CD4-positive, alpha-beta T cell treated with Interleukin-4 for 4 hours (primary cell): ENCODE results near the gene ST6GALNAC1.
"Not testable (repeated sequence)": the region's sequence is repeated elsewhere in the genome, so short reads cannot be mapped to it uniquely, and the experiment has no call there.

Experiments used
- DNase-seq: peaks from one replicate; pipeline ENCODE4 v3.0.0-alpha.2; 2020

The ST6GALNAC1 gene

GRCh38 chr17:76611080-76611749 is 32.3 kb downstream of the ST6GALNAC1 start:
- DNase-seq = not testable (repeated sequence)

GRCh38 chr17:76606685-76607084 is 36.9 kb downstream of the ST6GALNAC1 start:
- DNase-seq = not testable (repeated sequence)

- DNase-seq = no peak
Observed at GRCh38 chr17:76601065-76601464, 42.5 kb downstream of the ST6GALNAC1 start.

GRCh38 chr17:76599694-76600460 is 43.7 kb downstream of the ST6GALNAC1 start:
- no peak for DNase-seq

- no peak for DNase-seq
Observed at GRCh38 chr17:76598004-76598439, 45.5 kb downstream of the ST6GALNAC1 start.

GRCh38 chr17:76597156-76598003 is 46.2 kb downstream of the ST6GALNAC1 start:
- no peak for DNase-seq

GRCh38 chr17:76594690-76595089 is 48.9 kb downstream of the ST6GALNAC1 start:
- no peak for DNase-seq

GRCh38 chr17:76593959-76594358 is 49.6 kb downstream of the ST6GALNAC1 start:
- DNase-seq = no peak

- DNase-seq = no peak
Observed at GRCh38 chr17:76593384-76593826, 50.2 kb downstream of the ST6GALNAC1 start.

- DNase-seq = no peak
Observed at GRCh38 chr17:76588182-76588581, 55.4 kb downstream of the ST6GALNAC1 start.

GRCh38 chr17:76586741-76587487 is 56.6 kb downstream of the ST6GALNAC1 start:
- DNase-seq = no peak

GRCh38 chr17:76585649-76586593 is 57.6 kb downstream of the ST6GALNAC1 start, which contains the start of gene ST6GALNAC2:
Gene ST6GALNAC2 (minus strand): TSS chr17:76585860. CDS start chr17:76585808, 52 bp downstream.
- peak; percentile 31 for DNase-seq

GRCh38 chr17:76585033-76585648 is 58.4 kb downstream of the ST6GALNAC1 start:
- no peak for DNase-seq

- no peak for DNase-seq
Observed at GRCh38 chr17:76584427-76585032, 59.0 kb downstream of the ST6GALNAC1 start.

GRCh38 chr17:76582660-76583059 is 60.9 kb downstream of the ST6GALNAC1 start:
- no peak for DNase-seq

GRCh38 chr17:76581515-76581914 is 62.0 kb downstream of the ST6GALNAC1 start:
- DNase-seq = no peak

- DNase-seq = no peak
Observed at GRCh38 chr17:76579281-76579680, 64.3 kb downstream of the ST6GALNAC1 start.

- no peak for DNase-seq
Observed at GRCh38 chr17:76578376-76578775, 65.2 kb downstream of the ST6GALNAC1 start.

GRCh38 chr17:76577876-76578275 is 65.7 kb downstream of the ST6GALNAC1 start:
- no peak for DNase-seq

GRCh38 chr17:76576189-76576588 is 67.4 kb downstream of the ST6GALNAC1 start:
- no peak for DNase-seq
